Suprapubic skin (tissue), 4 donors: ENCODE results near the gene KIAA1755.
"Not testable (repeated sequence)": the region's sequence is repeated elsewhere in the genome, so short reads cannot be mapped to it uniquely, and the experiment has no call there.

ENCODE experiments used
- CTCF ChIP-seq, 2 donors: fragments of 200-600 bp in 1 of 2; fragments of 450-650 bp in 1 of 2; sonication (generic) in 1 of 2; IDR thresholded peaks; one replicate each; pipeline ENCODE4 v1.5.1; 2016 to 2019; ENCODE audit warnings: antibody characterized with exemption in 2 of 2, mild to moderate bottlenecking in 1 of 2, moderate library complexity in 1 of 2
- EP300 ChIP-seq: sonication (generic); formaldehyde crosslinking; IDR thresholded peaks from one replicate; pipeline ENCODE4 v1.6.1; 2017; ENCODE audit warnings: antibody characterized with exemption
- POLR2A ChIP-seq, 2 donors: fragments of 450-650 bp; IDR thresholded peaks; one replicate each; pipeline ENCODE4 v1.6.1; 2017; ENCODE audit warnings: antibody characterized with exemption in 2 of 2, mild to moderate bottlenecking in 2 of 2, moderate library complexity in 2 of 2
- POLR2AphosphoS5 ChIP-seq, 3 donors: sonication (generic); formaldehyde crosslinking; IDR thresholded peaks; one replicate each; pipeline ENCODE4 v1.6.1; 2017; ENCODE audit warnings: antibody characterized with exemption in 3 of 3

GRCh38 chr20:38247725-38248124 is 12.8 kb downstream of the KIAA1755 start:
- TF ChIP-seq CTCF (IDR thresholded peaks at IDR 0.05); EP300; POLR2AphosphoS5 (IDR thresholded peaks at IDR 0.05); POLR2A (IDR thresholded peaks at IDR 0.05): not testable (repeated sequence)
